ES-I3 (cell line): ENCODE measurements around the gene PML.
"Not testable (repeated sequence)": the region's sequence is repeated elsewhere in the genome, so short reads cannot be mapped to it uniquely, and the experiment has no call there.

Experiments used
- H3K36me3 ChIP-seq: 2 replicates; pipeline ENCODE4 v1.6.1; 2013; ENCODE audit warnings: mild to moderate bottlenecking, low read length, control low read depth, moderate library complexity; ENCODE audit not compliant: insufficient read depth
- H3K4me1 ChIP-seq: 2 replicates; pipeline ENCODE4 v1.6.1; 2013; ENCODE audit warnings: mild to moderate bottlenecking, control low read depth, low read length; ENCODE audit not compliant: insufficient read depth
- H3K9ac ChIP-seq: 2 replicates; pipeline ENCODE4 v1.6.1; 2013; ENCODE audit warnings: low read depth, mild to moderate bottlenecking, low read length, moderate library complexity
- H3K9me3 ChIP-seq: 2 replicates; pipeline ENCODE4 v1.6.1; 2013; ENCODE audit warnings: mild to moderate bottlenecking, low read length, moderate library complexity; ENCODE audit not compliant: control insufficient read depth, insufficient read depth

The PML gene

GRCh38 chr15:73965758-73966113 is 28.8 kb upstream of the PML start:
- Histone ChIP-seq H3K9me3 (no peaks in the 10 kb centered on the region), H3K4me1 (peaks cover 18% of the 10 kb centered on the region), H3K36me3 (no peaks in the 10 kb centered on the region), H3K9ac (no peak overlapping the region)

DNA sequence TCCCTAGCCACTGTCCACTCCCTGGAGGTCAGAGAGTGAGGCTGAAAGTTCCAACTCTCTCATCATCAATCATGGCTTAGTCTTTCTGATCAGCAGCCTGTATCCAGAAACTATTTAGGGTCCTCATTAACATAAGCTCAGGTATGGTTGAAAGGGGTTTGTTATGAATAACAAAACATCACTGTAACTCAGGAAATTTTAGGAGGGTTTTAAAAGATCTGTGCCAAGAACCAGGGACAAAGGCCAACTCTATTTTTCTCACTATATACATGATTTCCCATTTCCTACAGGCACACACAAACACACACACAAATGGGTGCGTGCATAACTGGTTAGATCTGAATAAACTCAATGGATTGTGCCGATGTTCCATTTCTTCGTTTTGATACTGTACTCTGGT is 26.1 kb upstream of the PML start:
- Histone ChIP-seq H3K4me1 (peaks cover 18% of the 10 kb centered on the region), H3K9me3 (no peaks in the 10 kb centered on the region), H3K36me3 (no peaks in the 10 kb centered on the region), H3K9ac (no peak overlapping the region)

- Histone ChIP-seq H3K9me3 (no peaks in the 10 kb centered on the region), H3K9ac (no peak overlapping the region), H3K36me3 (no peaks in the 10 kb centered on the region), H3K4me1 (peaks cover 18% of the 10 kb centered on the region)
Observed at GRCh38 chr15:73969151-73969759, 25.3 kb upstream of the PML start.

- peaks cover 5% of the 10 kb centered on the region for H3K4me1 ChIP-seq
- H3K9ac ChIP-seq = peak overlapping the region; percentile 20; the same call in 1 of the 2 replicates
- H3K36me3 ChIP-seq = no peaks in the 10 kb centered on the region
- no peaks in the 10 kb centered on the region for H3K9me3 ChIP-seq
Observed at GRCh38 chr15:73972984-73973682, 21.4 kb upstream of the PML start.

DNA sequence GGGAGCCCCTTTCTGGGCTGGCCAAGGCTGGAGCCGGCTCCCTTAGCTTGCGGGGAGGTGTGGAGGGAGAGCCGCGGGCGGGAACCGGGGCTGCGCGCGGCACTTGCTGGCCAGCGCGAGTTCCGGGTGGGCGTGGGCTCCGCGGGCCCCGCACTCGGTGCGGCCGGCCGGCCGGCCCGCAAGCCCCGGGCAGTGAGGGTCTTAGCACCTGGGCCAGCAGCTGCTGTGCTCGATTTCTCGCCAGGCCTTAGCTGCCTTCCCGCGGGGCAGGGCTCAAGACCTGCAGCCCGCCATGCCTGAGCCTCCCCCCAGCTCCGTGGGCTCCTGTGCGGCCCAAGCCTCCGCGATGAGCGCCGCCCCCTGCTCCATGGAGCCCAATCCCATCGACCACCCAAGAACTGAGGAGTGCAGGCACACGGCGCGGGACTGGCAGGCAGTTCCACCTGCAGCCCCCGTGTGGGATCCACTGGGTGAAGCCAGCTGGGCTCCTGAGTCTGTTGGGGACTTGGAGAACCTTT is 20.8 kb upstream of the PML start:
- H3K4me1 ChIP-seq, H3K9ac ChIP-seq, H3K9me3 ChIP-seq, H3K36me3 ChIP-seq: not testable (repeated sequence)

DNA sequence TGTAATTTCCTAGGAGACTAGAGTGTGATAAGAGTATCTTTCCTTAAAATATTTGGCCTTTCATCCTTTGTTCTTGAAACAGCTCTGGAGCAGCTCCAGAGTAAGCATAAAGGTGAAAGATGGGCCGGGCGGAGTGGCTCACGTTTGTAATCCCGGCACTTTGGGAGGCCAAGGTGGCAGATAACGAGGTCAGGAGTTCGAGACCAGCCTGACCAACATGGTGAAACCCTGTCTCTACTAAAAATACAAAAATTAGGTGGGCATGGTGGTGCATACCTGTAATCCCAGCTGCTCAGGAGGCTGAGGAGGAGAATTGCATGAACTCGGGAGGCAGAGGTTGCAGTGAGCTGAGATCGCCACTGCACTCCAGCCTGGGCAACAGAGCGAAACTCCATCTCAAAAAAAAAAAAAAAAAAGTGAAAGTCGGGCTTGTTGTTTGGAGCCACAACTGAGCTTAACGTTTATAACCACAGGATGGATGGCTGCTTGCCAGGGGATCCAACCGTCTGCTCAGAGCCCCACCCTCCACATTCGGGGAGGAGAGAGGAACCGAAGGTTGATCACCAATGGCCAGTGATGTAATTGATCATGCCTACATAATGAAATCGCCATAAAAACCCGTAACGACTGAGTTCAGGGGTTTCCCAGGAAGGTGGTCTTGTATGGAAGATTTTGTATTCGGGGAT is 18.9 kb upstream of the PML start:
- H3K9me3 ChIP-seq, H3K4me1 ChIP-seq, H3K36me3 ChIP-seq, H3K9ac ChIP-seq: not testable (repeated sequence)

- Histone ChIP-seq H3K36me3 (no peaks in the 10 kb centered on the region), H3K4me1 (no peaks in the 10 kb centered on the region), H3K9me3 (no peaks in the 10 kb centered on the region), H3K9ac (no peak overlapping the region)
Observed at GRCh38 chr15:73978896-73979295, 15.6 kb upstream of the PML start.

DNA sequence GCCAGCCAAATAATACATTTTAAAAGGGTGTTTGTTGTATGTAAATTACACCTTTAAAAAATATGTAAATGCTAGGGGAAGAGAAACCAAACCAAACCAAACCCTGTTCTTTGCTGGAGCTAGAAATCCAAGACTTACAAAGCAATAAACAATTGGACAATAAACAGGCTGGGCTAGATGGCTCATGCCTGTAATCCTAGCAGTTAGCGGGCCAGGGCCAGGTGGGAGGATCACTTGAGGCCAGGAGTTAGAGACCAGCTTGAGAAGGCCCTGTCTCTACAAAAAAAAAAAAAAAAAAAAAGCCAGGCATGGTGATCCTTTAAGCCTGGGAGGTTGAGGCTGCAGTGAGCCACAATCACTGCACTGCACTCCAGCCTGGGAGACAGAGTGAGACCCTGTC is 14.9 kb upstream of the PML start:
- Histone ChIP-seq H3K4me1 (no peaks in the 10 kb centered on the region), H3K36me3 (no peaks in the 10 kb centered on the region), H3K9ac (no peak overlapping the region), H3K9me3 (no peaks in the 10 kb centered on the region)

- H3K36me3 ChIP-seq = no peaks in the 10 kb centered on the region
Observed at GRCh38 chr15:73981761-73982221, 12.7 kb upstream of the PML start.

GRCh38 chr15:73982222-73982962 is 12.1 kb upstream of the PML start:
- no peaks in the 10 kb centered on the region for H3K36me3 ChIP-seq
- H3K4me1 ChIP-seq = no peaks in the 10 kb centered on the region
- H3K9ac ChIP-seq = no peak overlapping the region
- H3K9me3 ChIP-seq = no peaks in the 10 kb centered on the region

More at GRCh38 chr15:73981761-73982221, 12.7 kb upstream of the PML start:
- Histone ChIP-seq H3K9ac (no peak overlapping the region), H3K4me1 (no peaks in the 10 kb centered on the region), H3K9me3 (no peaks in the 10 kb centered on the region)

- Histone ChIP-seq H3K9ac (no peak overlapping the region), H3K9me3 (no peaks in the 10 kb centered on the region), H3K36me3 (no peaks in the 10 kb centered on the region), H3K4me1 (no peaks in the 10 kb centered on the region)
Observed at GRCh38 chr15:73983211-73983727, 11.2 kb upstream of the PML start.

DNA sequence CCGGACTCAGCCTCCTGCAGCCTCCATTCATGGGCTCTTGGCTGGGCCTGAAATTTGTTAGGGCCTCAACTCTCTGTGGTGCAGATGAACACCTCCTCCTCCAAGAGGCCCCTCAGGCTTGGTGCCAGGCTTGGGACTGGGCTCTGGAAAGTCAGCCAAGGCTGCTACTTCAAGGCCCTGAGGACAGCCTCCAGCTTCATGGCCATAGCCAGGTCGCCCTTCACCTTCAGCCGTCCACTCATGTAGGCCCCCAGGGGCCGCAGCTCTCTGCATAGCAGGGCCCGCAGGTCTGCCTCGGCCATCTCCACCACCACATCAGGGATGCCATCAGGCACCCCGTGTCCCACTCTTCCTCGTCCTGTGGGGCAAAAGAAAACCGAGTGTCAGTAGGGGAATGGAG is 10.7 kb upstream of the PML start:
- H3K9ac ChIP-seq = no peak overlapping the region
- H3K36me3 ChIP-seq = no peaks in the 10 kb centered on the region
- H3K4me1 ChIP-seq = no peaks in the 10 kb centered on the region
- H3K9me3 ChIP-seq = no peaks in the 10 kb centered on the region

DNA sequence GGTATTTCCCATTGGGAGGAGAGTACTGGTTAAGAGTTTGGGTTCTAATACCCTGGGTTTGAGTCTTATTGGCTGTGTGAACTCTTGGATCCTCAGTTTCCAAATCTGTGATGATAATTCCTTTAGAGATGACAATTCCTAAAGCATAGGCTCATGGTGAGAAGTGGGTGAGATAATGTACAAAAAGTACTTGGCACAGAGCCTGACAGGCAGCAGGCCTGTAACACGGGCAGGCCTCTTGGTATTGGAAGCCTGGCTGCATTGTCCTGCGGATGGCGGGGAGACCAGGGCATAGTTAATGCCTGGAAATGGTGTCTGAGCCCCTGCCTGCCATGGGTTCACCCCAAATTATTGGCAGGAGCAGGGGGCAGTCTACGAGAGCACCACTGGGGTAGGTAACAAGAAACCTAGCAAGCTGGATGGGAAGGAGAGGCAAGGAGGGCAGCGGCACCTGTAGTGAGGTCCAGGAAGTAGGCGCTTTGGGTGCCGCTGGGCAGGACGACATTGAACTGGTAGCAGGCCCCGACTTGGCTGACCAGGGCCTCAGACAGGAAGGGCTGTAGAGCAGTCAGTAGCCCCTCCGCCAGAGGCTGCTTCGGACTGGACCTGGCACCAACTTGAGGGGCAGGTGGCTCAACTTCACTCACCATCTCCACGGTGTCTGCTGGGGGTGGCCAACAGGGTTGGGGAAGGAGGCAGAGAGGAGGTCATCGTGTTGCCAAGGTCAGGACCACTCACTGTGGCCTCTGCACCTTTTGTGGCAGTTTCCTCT is 10.1 kb upstream of the PML start:
- H3K4me1 ChIP-seq = no peaks in the 10 kb centered on the region
- H3K36me3 ChIP-seq = no peaks in the 10 kb centered on the region
- H3K9ac ChIP-seq = no peak overlapping the region
- no peaks in the 10 kb centered on the region for H3K9me3 ChIP-seq
